ENCODE results near the gene LRRC71.

LRRC71 gene

GRCh38 chr1:156945881-156946661, 25.6 kb downstream of the LRRC71 start:
- DNase-seq = peak in 5 of 56 donors; percentile 7 to 34 (median 18)

GRCh38 chr1:156947127-156947526, 26.7 kb downstream of the LRRC71 start:
- DNase-seq = no peak

DNA sequence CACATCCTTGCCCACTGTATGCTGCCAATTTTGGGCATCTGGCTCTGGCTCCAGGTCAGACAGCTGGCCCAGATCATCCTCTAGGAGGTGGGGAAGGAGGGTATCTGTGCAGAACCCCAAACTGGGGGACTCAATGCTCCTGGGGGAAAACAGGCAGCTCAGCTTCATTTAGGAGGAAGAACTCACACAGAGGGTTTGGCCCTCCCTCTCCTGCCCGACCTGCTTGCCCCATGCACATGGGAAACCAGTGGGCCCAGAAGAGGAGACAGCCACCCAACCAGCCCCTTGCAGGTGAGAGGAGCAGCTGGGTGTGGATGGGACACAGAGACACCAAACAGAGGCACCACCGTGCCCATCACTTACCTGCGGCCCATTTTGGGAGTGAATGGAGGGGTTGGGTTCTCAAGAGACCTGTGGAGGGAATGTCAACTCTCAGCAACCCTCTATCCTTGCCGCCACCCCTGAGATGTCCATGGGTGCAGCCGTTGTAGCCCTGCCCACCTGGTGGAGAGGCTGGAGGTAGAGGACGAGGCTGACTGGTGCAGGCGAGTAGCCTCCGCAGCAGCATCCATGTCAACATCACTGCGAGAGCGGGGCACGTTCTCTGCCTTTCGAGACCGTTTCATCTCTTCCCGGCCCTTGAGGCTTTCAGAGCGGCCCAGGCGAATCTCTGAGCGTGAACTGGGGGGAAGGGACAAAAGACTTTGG, 27.5 kb downstream of the LRRC71 start:
- no peak for DNase-seq

- DNase-seq = no peak
Measured at GRCh38 chr1:156948708-156949107, 28.3 kb downstream of the LRRC71 start.

DNA sequence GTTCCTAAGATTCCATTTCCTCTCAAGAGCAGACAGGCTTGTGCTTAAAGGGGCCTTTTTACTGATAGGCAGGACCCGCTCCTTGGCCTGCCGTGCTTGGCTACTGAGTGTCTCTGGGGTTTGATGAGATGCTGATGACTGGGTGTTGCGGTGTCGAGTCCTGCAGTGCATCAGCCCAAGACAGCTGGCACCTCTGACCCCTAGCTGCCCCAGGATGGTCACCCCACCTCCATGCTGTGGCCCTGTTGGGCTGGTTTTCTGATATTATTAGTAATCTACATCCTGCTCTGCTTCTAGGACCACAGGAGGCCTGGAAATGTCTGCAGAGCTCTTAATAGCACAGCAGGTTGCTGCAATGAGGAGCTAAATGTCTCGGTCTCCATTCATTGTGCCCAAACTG, 28.7 kb downstream of the LRRC71 start:
- no peak for DNase-seq

- no peak for DNase-seq
Measured at GRCh38 chr1:156951371-156951770, 30.9 kb downstream of the LRRC71 start.

DNA sequence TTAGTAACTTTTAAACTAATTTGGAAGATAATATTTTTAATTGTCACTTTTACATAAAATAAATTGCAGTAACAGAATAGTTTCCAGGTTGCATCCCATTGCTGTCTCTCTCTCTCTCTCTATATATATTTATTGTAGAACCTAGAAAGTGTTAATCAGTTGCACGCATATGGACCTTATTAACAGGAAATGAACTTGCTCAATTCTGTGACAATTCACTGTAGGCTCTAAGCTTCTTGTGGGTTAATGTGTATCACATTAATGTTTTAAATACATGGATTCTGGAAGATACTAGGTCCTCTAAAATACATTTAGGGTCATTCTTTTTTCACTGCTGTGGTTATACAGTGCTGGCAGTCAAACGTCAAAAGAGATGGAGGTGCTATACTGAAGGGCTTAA, 33.1 kb downstream of the LRRC71 start:
- DNase-seq = no peak

DNA sequence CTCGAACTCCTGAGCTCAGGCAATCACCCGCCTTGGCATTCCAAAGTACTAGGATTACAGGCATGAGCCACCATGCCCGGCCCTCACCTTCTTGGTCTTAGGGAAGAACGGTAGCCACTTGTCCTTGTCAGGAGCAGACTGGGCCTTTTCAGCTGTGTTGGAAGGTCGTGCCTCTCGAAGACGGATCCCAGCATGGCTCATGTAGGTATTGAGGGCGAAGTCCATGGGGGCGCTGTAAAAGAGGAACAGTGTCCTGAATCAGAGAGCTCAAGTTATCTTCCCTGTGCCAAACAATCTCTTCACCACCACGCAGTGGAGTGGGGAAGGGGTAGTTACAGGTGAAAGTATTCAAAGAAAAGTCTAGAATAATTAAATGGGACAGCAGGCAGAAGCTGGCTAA, 35.9 kb downstream of the LRRC71 start:
- no peak for DNase-seq

DNA sequence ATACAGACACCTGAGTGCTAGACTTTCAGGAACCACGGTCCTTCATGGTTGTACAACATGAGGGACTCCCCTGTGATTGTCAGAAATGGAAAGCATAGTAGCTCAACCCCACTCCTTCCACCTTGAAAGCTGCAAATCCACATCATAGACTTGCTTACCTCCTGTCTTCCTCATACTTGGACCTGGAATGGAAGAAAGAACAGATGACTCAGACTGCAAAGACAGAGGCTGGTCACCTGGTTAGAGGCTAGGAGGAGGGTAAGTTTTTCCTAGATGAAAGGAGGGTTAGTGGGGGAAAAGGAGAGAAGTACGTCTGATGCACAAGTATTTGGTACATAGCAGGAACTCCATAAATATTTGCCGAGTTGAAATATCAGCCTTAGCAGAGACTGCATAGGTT, 37.2 kb downstream of the LRRC71 start:
- no peak for DNase-seq

- DNase-seq = no peak
Measured at GRCh38 chr1:156958247-156958714, 37.8 kb downstream of the LRRC71 start.

DNA sequence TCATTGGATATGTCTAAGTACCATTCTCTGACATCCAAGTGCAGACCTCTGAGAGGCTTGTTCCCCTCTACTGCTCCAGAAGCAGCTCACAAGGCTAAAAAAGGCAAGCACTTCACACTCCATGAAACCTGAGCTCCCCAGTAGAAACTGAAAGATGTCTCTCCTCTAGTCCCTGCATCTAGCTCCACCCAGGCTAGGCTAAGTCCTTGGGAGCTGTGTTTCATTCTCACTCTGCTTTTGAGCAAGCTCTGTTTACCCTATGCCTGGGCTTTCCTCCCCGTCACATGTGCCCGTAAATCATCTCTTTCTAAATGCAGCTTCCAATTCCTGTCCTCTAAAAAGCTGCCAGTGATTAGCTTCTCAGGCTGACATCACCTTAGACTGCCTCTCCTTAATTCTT, 39.0 kb downstream of the LRRC71 start:
- no peak for DNase-seq

- no peak for DNase-seq
Measured at GRCh38 chr1:156959925-156960324, 39.5 kb downstream of the LRRC71 start.

GRCh38 chr1:156961709-156962108, 41.3 kb downstream of the LRRC71 start:
- DNase-seq = no peak

DNA sequence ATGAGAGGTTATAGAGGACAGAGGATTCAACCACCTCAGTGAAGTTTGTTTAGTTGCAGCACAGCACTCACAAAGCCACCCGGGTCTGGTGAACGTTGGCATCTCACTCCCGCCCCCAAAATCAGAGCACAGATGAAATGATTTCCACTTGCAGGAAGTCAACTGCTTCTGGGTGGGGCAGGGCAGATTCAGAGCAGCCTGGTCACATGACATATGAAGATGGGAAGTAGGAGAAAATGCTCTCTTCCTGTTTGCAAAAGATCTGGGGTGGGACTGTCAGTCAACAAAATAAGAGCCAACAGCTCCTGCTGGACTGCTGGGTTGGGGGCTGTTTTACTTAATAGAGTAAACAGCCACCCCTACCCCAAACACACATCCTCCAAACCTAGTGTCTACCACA, 43.2 kb downstream of the LRRC71 start:
- DNase-seq = peak in 1 of 56 donors; percentile 8

- no peak for DNase-seq
Measured at GRCh38 chr1:156964441-156964840, 44.0 kb downstream of the LRRC71 start.

DNA sequence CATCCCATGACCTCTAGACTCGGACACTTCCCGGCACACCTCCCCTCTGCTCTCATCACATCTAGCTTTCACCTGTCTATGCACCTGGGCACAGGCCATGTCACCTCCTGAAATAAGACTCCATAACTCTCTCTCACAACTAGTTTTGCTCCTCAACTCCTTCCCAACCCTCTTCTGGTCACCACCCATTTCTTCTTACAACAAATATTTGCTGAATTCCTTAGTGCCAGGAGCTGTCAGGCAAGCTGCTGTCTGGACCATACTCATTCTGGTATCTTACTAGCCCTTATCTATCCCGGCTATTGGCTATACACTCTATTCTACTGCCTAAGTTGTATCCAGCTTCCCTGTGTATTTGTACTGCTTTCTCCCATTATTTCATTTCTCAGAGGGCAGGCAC, 49.1 kb downstream of the LRRC71 start:
- no peak for DNase-seq

DNA sequence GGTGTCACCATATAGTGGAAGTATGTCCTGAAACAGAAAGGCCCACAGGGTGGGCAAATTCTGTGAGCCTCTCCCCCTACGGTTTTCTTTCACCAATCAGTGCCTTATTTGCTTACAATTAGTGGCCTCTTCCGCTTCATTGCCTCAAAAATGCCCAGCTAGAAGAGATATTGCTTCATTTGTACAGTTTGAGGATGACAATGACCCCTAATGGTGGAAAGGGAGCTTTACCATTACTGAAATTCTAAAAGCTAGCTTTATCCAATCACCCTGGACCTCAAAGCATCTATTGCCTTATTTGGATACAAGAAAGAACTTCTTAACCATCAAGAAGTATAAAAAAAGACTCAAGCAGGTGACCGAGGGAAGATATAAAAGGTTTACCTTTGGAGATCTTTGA, 49.6 kb downstream of the LRRC71 start:
- DNase-seq = no peak

- no peak for DNase-seq
Measured at GRCh38 chr1:156973417-156973816, 53.0 kb downstream of the LRRC71 start.

DNA sequence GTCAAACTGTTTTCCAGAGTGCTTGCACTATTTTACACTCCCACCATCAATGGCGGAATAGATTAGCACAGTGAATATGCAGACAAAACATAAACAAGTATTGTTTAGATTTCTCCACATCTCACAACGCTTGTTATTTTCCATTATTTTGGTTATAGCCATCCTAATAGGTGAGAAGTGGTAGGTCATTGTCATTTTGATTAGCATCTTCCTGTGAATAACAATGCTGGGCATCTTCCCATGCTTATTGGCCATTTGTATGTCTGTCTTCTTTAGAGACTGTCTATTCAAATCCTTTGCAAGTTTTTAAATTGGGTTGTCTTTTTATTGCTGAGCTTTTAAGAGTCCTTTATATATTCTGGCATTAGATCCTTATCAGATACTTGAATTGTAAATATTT, 54.7 kb downstream of the LRRC71 start:
- DNase-seq = no peak

GRCh38 chr1:156980551-156980950, 60.1 kb downstream of the LRRC71 start:
- DNase-seq = no peak

Data from amygdala (tissue), 56 donors.